GM21528 (cell line): ENCODE measurements around the gene FAM110D.

Experiments
- ATAC-seq: cut with Tn5 transposase; IDR thresholded peaks from one replicate; pipeline ENCODE4 v1.9.1; 2021; ENCODE audit warnings: mild to moderate bottlenecking, moderate library complexity; ENCODE audit not compliant: unreplicated experiment, low FRiP score

The FAM110D gene

DNA sequence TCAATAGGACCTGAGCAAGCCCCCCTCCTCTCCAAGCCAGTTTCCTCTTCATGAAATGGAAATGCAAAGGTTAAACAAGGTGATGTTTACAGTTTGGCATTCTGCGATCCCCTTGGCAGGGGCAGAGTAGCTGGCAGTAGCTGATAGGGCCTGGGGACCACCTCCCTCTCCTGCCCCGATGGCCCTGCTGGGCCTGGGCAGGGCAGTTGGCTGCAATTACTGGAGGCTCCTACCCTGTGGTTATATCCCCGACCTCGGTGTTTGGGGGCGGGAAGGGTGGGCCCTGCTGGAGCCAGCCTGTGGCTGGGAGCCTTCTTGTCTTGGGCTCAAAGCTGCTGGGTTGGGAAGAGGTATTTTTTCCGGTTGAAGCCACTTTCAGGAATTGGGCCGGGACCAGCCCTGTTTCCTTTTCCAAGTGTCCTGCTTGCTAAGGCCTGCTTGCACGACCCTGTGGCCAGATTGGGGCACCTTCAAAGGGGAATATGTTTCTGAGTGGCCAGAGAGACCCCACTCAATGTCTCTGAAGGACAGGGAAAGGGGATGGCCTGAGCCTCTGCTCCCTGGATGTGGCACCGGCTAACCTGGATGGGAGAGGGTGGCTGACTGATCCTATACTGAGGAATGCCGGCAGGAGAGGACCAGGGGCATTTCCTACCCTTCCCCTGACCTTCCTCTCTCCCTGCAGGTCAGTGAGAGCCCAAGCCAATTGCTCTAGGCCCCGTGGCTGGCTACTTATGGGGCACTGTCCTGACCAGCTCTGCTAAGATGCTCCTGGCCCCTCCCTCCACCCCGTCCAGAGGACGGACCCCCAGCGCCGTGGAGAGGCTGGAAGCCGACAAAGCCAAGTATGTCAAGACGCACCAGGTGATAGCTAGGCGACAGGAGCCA is 1.9 kb downstream of the FAM110D start:
- no peak for ATAC-seq

DNA sequence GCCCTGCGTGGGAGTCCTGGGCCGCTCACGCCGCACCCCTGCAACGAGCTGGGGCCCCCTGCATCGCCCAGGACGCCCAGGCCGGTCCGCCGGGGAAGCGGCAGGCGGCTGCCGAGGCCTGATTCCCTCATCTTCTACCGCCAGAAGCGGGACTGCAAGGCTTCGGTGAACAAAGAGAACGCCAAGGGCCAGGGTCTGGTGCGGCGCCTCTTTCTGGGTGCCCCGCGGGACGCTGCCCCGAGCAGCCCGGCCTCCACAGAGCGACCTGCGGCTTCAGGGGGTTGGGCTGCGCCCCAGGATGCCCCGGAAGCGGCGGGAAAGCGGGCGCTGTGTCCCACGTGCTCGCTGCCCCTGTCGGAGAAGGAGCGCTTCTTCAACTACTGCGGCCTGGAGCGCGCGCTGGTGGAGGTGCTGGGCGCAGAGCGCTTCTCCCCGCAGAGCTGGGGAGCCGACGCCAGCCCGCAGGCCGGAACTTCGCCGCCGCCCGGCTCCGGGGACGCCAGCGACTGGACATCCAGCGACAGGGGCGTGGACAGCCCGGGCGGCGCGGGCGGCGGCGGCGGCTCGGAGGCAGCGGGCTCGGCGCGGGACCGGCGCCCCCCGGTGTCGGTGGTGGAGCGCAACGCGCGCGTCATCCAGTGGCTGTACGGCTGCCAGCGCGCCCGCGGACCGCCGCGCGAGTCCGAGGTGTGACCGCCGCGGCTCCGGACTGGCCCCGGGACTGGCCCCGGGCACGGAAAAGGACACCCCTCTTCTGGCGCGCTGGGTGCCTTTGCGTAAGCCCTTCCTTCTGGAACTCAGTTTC is 2.7 kb downstream of the FAM110D start:
- no peak for ATAC-seq

DNA sequence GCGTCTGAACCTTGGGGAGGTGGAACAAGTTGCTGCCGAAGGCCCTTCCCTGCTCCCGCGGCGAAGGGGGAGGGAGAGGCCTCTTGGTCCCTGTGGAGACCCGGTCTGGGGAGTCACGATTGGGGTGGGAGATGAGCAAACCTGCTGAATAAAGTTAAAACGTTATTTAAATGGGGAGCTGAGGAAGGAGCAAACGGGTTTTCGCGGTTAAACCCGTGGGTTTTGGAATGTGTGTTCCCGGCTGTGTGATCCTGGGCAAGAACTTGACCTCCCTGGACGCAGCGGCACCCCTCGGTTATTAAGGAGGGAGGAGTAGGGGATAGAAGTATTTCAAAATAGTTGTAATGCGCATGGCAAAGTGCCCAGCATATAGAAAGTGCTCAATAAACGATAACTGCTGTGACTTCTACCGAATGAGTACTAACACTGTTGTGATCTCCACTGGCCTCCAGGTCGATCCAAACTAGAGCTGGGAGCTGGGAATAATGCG is 3.4 kb downstream of the FAM110D start:
- ATAC-seq: no peak

DNA sequence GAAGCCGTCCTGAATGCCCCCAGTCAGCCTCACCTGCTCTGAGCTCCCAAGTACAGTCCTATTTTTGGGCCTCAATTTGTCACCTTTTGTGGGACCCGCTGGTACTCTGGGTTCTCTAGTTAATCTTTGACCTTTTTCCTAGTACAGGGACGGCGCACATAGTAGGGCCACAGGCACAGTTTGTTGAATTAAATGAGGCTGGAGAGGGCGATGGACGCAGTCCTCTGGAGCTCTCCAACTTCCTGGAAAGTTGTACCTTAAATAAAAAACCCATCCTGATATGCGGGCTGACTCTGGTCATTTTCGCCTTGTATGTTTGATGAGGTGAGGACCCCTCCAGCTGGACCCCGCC is 4.8 kb downstream of the FAM110D start:
- ATAC-seq: no peak

DNA sequence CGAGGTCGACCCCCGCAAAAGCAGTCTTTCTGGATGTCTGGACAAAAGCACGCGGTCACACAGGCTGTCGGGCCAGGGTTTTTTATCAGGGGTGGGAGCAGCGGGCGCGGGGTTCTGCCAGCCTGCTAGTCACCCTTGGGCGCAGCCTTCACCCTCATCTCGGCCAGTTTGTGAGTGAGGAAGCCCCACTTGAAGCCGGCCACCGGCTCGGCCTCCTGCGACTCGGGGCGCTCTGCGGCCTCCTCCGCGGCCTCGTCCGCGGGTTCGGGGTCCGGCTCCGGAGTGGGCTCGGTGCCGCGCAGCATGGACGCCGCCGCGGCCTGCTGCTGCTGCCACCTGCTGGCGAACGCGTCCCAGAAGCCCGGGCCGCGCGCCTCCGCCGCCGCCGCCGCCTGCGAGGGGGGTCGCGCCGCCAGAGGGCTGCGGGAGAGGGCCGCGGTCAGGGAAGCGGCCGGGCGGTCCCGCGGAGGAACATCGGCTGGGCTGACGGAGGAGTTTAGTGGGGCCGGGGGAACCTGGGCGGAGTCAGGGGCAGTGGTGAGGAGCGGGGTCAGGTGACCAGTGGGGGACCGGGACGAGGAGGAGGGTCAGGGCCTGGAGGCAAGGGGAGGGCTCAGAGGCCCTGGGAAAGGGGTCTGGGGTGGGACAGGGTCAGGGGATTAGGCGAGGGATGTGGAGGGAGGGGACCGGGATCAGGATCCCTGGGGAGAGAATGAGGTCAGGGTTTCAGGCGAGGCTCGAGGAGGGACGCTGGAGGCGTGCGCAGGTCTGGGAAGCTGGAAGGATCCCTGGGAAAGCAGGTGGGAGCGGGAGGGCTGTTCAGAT is 5.4 kb downstream of the FAM110D start:
- no peak for ATAC-seq

DNA sequence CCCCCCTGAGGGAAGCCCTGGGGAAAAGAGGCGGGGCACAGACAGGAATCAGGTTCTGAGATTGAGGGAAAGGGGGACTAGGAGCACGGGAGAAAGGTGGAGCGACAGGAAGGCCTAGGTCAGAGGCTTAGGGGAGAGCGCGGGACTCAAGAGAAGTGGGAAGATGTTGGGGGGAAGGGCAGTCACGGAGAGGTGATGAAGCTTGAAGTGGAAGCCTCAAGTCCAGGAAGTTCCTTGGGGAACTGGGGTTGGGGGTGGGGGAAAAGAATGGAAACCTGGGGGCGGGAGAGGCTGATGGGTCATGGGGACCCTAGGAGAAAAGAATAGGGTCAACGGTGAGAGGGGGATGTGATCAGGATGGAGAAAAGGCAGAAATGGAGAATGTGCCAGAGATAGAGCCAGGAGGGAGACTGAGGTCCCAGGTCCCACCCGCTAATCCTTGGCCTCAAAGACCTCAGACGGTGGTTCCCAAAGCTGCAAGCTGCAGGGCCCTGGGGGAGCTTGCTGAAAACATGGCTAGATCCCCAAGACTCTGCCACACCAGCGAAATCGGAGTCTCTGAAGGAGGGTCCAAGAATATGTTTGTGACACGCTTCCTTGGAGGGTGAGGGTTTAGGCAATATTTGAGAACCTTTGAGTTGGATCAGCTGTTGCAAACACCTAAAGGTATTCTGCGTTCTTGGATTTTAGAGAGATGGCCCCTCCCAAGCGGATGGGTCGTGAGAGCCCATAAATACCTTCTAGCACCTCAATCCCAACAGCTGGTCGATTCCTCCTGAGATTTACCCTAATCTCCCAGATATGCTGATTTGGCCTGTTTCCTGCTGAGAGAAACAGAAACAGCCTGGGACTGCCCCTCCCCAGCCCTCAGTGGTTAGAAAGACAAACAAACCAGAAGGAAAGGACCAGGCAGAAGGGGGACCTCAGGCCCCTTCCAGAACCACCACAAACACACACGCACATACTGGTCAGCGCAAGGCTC is 6.3 kb downstream of the FAM110D start:
- ATAC-seq: no peak

DNA sequence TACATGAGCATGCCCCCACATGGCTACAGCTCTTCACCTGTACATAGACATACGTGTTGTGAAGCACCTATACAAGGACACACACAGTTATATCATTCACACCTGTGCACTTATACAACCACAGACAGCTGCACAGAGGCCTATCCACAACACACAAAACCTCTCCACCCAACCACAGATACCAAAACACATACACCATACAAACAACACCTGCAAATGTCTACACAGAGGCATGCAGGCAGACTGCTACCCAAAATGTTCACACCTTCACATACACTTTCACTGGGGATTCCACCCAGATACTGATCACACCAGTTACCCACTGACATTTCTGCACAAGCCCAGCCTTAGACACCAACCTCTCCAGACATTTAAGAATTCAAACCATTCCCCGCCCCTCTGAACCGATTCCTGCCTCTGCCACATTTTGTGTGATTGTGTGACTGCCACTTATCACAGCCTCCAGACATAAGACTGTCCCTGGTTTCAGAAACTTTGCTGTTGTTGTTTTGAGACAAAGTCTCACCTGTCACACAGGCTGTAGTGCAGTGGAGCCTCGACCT is 7.9 kb downstream of the FAM110D start:
- no peak for ATAC-seq

DNA sequence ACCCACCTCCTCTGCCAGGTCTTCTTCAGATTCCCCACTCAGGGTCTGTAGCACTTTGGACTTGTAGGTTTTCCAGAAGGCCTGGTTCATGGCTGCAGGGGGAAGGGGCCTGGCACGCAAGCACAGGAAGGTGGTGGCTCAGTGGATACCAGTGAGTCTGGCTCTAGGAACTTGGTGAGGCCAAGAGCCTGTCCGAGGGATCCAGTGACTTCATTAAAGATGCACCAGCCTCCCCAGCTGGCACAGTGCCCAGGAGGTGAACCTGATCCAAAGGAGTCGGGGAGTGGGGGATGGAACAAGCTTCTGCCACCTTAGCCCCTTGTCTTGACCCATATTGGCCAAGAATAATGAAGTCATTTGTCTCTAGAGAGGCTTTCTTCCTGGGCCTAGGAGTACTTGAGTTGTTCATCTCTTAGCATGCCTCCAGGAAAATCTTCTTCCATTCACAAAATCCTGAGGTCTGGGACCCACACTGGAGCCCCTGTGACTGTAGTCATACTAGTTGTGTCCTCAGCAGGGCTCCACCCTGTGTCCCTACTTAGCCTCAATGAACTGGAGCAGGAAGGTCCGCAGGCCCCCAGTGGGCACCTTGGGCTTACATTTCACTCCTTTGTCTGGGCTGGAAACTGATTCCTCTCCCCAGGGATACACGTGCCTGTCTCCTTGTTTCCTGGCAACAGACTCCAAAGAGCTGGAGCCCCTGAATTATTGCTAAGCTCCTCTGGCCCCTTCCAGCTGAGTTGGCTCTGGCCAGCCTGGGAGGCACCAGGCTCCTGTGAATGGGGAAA is 9.7 kb downstream of the FAM110D start, which contains the start of gene C1orf232:
TSS of gene C1orf232 (minus strand) at position 554 of the 788 bp plus-strand sequence. CDS start at position 90, 464 bp downstream.
- ATAC-seq: no peak

DNA sequence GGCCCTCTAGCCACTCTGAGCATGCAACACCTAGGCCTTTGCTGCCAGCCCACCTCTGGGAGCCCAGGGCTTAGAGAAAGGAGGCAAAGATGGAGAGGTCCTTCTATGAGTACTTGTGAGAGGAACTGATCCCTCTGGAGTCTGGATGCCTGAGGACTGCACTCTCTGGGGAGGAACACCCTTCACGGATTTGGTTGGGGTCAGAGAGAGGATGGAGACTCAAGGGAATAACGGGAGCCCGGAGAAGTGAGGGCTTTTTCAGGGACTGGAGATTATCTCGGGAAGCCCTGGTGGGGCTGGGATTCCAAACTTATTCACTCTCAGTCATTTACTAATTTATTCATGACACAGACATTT is 10.3 kb downstream of the FAM110D start:
- ATAC-seq: no peak

DNA sequence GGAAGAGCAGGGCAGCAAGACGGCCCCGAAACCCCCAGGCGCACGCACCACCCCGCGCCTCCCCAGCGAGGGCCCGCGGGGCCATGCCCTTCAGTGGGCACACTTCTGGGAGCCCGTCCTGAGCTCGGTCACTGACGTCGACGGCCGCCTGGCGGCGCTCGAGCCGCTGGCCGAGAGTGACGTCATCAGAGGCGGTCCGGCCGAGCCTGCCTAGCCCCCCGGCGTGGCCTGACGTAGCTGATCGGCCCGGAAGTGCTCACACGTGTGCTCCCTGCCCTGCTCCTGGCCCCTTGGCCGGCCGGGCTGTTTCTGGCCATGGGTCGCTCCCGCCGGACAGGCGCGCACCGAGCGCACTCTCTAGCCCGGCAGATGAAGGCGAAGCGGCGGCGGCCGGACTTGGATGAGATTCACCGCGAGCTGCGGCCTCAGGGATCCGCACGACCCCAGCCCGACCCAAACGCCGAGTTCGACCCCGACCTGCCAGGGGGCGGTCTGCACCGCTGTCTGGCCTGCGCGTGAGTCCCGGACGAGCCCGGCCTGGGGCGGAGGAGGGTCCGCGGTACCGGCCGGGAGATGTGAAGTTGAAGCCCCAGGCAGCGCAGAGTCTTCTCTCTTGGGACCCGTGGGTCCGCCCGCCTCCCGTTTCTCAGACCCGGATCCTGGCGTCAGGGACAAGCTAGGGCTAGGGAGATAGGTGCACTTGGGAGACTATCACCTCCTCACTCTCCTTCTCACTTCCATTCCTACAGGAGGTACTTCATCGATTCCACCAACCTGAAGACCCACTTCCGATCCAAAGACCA is 11.0 kb downstream of the FAM110D start, which contains the start of gene ZNF593:
TSS of gene ZNF593 (plus strand) at position 240 of the 803 bp plus-strand sequence. CDS start at position 316, 76 bp downstream.
- ATAC-seq: peak; percentile 91

DNA sequence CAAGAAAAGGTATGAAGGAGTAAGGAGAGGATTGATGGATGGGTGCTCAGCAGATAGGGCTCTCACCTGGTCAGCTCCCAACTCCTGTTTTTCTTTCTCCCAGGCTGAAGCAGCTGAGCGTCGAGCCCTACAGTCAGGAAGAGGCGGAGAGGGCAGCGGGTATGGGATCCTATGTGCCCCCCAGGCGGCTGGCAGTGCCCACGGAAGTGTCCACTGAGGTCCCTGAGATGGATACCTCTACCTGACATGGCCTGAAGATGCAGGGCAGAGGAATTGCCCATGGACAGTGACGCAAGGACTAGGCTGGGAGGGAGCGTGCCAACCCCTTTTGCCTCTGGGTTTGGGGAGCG is 11.6 kb downstream of the FAM110D start:
- no peak for ATAC-seq

DNA sequence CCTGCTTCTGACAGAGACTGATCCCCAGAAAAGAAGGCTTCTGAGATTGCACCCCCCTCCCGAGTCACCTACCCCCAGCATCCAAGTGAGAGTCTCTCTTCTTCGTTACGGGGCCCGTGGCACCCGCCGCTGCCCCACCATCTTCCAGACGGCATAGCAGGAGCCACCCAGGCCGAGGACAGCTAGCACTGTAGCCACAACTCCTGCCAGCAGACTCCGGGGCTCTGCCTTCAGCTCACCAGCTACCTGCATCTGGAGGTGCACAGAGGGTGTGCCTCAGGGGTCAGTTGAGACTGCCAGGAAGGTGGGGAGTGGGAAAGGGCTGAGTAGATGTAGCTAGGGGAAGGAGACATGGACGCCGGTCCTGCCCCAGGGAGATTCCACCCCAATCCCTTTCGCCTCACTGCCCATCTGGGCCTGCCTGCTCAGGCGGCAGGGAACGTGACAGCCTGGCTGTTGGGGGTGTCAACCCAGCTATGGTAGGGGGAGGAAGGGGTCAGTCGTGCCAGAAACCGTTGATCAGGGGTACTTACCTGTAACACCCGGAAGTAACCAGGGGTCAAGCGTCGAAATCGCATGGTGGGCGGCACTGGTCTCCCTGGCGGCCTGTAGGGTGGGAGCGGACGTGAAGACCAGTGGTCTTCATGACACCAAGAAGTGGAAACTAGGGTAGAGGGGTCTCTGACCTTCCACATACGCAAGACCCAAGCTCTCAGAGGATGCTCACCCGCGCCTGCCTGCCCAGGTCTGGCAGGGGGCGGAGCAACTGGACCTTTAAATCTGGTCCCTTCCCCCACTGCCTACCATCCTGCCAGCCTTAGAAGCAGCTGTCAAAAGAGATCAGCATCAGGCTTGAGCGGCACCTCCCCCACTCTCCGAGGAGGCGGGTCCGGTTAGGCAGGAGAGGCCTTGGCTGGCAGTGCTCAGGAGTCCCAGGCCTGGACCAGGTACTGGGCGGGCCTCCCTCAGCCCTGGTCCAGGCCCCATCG is 12.5 kb downstream of the FAM110D start, which contains the start of gene ZNF593OS:
TSS of gene ZNF593OS (minus strand) at position 749 of the 989 bp plus-strand sequence. CDS start at position 578, 171 bp downstream.
- ATAC-seq: no peak

DNA sequence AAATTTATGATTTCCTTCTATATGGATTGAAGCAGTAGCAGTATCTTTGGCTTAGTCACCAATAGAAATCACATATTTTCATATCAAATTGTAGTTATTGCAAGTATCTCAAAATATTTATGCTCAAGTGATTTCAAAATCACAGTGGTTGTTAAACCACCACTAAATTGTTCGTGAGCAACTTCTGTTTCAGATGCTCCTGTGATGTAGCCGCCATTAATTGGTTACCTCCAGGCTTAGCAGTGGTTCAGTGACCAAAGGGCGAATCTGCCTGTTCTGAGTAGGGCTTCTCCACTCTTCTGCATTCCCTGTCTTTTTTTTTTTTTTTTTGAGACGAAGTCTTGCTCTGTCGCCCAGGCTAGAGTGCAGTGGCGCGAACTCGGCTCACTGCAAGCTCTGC is 16.5 kb downstream of the FAM110D start:
- ATAC-seq: no peak

DNA sequence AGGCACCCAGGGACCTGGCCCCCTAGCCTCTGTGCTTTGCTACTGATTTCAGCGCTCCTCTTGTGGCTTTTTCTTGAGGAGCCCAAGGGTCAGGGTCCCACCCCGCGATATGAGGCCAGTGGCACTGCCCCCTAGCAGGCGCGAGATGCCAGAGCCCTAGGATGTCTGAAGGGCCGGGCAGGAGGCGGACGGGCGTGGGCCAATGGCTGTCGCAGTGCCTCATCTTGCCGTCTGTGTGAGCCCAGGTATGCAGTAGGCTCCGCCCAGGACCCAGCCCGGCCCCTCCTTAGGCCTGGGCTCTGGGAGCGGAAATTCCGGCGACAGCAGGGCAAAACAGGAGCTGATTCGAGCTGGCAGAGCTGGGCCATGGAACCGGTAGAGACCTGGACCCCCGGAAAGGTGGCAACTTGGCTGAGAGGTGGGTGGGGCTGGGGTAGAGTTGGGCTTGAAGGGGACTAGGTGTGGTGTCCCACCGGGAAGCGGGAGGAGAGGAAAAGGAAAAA is 18.4 kb downstream of the FAM110D start, which contains the start of gene CNKSR1:
TSS of gene CNKSR1 (plus strand) at position 310 of the 503 bp plus-strand sequence. CDS start at position 367, 57 bp downstream.
- no peak for ATAC-seq

DNA sequence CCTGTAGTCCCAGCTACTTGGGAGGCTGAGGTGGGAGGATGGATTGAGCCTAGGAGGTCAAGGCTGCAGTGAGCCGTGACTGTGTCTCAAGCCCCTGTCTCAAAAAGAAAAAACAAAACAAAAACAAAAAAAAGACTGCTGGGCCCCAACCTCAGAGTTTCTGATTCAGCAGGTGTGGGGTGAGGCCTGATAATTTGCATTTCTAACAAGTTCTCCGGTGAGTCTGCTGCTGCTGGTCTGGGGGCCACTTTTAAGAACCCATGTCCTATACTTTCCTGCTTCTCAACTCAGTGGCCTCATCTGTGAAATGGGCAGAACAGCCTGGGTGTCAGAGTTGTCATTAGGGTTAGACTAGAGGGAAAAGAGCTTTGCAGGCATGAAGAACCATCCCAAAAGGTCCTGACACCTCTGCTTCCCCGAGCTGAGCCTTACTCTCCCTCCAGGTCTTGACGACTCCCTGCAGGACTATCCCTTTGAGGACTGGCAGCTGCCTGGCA is 21.2 kb downstream of the FAM110D start:
- no peak for ATAC-seq
